GM12891 (cell line): Measurements from ENCODE around the gene S100A16.

Experiments
- DNase-seq: peaks from one replicate; pipeline ENCODE4 v3.0.0; 2011; ENCODE audit warnings: low spot score; ENCODE audit not compliant: insufficient read length
- FAIRE-seq: peaks from 2 replicates; lab custom pipeline; 2011; peaks lifted over from hg19 to GRCh38; lab: Jason Lieb, UNC
- PAX5 ChIP-seq: IDR thresholded peaks from 2 replicates; pipeline ENCODE4 v1.6.1; 2011; ENCODE audit warnings: low read length, moderate library complexity, mild to moderate bottlenecking; ENCODE audit not compliant: insufficient read depth, severe bottlenecking
- POLR2A ChIP-seq: IDR thresholded peaks from 2 replicates; pipeline ENCODE4 v1.6.1; 2011; ENCODE audit warnings: low read depth, low read length, control low read depth
- POLR2AphosphoS5 ChIP-seq: IDR thresholded peaks from 2 replicates; pipeline ENCODE4 v1.6.1; 2011; ENCODE audit warnings: low read depth, low read length, control low read depth
- POU2F2 ChIP-seq: IDR thresholded peaks from 2 replicates; pipeline ENCODE4 v1.6.1; 2011; ENCODE audit warnings: low read depth, mild to moderate bottlenecking, control low read depth, low read length, moderate library complexity
- SPI1 ChIP-seq: IDR thresholded peaks from 2 replicates; pipeline ENCODE4 v1.6.1; 2011; ENCODE audit warnings: low read depth, low read length, control low read depth
- TAF1 ChIP-seq: IDR thresholded peaks from 2 replicates; pipeline ENCODE4 v1.6.1; 2011; ENCODE audit warnings: low read depth, low read length, control low read depth

Gene S100A16

GRCh38 chr1:153616917-153617311, 4.0 kb upstream of the S100A16 start:
- FAIRE-seq (no peak), DNase-seq (no peak)
- TF ChIP-seq SPI1 (no peak), POLR2A (no peak), TAF1 (no peak), PAX5 (no peak), POU2F2 (no peak), POLR2AphosphoS5 (no peak)

- FAIRE-seq (no peak), DNase-seq (no peak)
- TF ChIP-seq POLR2AphosphoS5 (no peak), PAX5 (no peak), TAF1 (no peak), POU2F2 (no peak), POLR2A (no peak), SPI1 (no peak)
Observed at GRCh38 chr1:153616144-153616916, 3.4 kb upstream of the S100A16 start, which contains the start of gene S100A14. TSS of gene S100A14 (minus strand) at chr1:153616325. CDS start at chr1:153615858, 467 bp downstream.

DNA sequence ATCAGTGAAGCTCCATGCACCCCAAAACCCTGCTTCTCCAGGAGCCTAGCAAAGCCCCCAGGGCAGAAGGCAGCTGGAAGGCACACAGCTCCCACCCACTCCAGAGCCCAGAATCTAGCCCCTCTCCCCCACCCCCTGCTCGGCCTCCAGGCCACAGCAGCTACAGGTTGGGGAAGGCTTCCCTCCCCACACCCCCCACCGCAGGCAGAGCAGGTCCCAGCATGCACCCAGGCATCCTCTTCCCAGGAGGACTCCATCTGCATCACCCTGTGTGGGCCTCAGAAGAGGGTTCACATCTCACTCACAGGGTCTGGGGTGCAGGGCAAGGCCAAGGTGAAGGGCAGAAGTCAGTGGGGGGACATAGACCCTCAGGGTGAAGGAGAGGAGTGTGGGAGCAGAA, 2.5 kb upstream of the S100A16 start:
- DNase-seq (no peak), FAIRE-seq (no peak)
- TF ChIP-seq PAX5 (no peak), POLR2A (no peak), TAF1 (no peak), SPI1 (no peak)

GRCh38 chr1:153614906-153615305, 2.0 kb upstream of the S100A16 start:
- no peak for TF ChIP-seq SPI1
- no peak for TF ChIP-seq PAX5
- TF ChIP-seq POLR2AphosphoS5 = no peak
- no peak for TF ChIP-seq TAF1
- no peak for TF ChIP-seq POLR2A
- no peak for TF ChIP-seq POU2F2
- DNase-seq (no peak), FAIRE-seq (no peak)

DNA sequence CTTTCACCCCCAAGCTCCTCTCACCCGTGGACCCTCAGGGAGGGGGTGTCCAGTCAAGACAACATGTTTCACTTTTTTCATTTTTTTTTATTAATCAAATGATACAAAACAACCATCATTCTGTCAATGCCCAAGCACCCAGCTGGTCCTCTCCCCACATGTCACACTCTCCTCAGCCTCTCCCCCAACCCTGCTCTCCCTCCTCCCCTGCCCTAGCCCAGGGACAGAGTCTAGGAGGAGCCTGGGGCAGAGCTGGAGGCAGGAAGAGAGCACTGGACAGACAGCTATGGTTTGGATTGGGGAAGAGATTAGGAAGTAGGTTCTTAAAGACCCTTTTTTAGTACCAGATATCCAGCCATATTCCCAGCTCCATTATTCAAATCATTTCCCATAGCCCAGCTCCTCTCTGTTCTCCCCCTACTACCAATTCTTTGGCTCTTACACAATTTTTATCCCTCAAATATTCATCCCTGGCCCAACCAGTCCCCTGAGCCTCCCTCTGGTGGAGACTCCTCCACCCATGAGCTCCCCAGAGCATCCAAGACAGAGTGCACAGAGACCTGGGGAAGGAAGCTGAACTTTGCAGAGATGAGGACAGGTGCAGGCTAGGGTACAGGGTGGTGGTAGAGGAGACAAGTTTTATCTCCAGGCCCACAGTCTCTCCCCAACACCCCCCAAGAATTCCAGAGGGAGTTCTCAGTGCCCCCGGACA, 1.4 kb upstream of the S100A16 start:
- no peak for TF ChIP-seq POLR2A
- TF ChIP-seq SPI1 = no peak
- TF ChIP-seq POU2F2 = no peak
- no peak for TF ChIP-seq TAF1
- no peak for TF ChIP-seq POLR2AphosphoS5
- no peak for TF ChIP-seq PAX5
- DNase-seq = no peak
- FAIRE-seq = no peak

DNA sequence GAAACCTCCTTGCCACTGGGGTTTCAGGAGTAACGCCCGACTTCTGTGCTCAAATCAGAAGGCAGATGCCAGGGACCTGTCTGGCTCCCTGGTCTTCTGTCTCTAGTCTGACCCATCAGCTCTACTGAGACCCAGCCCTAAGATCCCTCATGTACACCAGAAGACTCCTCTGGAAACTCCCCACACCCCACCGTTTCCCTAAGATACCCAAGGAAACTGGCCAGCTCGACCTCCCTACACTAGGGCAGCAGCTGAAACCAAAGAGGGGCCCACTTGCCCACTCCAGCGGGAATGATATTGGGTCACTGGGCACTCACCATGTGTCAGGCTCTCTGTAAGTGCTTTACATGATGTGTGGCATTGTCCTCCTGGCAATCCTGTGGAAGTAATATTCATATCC, 469 bp upstream of the S100A16 start:
- DNase-seq = no peak
- FAIRE-seq = no peak
- no peak for TF ChIP-seq PAX5
- no peak for TF ChIP-seq TAF1
- TF ChIP-seq POLR2A = no peak
- TF ChIP-seq POLR2AphosphoS5 = no peak
- no peak for TF ChIP-seq SPI1
- TF ChIP-seq POU2F2 = no peak

DNA sequence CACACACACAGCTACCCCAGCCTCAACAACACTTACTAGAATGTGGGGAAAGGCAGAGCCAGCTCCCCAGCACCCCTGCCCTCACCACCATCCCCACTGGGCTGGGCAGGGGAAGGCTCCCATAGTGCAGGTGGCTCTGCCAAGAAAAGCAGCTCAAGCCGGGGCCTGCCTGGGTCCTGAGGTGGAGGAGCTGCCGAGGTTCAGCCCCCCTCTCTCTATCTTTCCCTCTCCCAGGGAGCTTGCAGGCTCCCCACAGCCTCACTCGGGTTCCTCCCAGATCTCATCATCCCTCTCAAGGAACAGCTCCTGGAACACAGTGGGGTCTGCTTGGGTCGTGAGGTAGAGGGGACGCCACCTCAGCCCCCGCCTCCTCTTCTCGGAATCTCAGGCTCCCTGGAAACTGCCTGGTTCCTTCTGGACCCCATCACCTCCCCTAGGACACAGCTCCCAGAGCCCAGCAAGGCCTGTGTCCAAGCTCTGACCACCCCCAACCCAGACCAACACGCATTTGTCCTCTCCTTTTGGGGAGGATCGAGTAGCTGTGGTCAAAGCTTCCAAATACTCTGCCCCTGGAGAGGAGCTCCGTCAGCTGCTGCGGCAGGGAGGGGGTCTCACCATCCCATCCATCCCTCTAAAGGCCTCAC, 704 bp downstream of the S100A16 start:
- FAIRE-seq (no peak), DNase-seq (no peak)
- no peak for TF ChIP-seq POU2F2
- no peak for TF ChIP-seq POLR2AphosphoS5

GRCh38 chr1:153611356-153611755, 1.6 kb downstream of the S100A16 start:
- TF ChIP-seq TAF1 = no peak
- TF ChIP-seq PAX5 = no peak
- TF ChIP-seq POU2F2 = no peak
- TF ChIP-seq POLR2A = no peak
- DNase-seq (no peak), FAIRE-seq (no peak)

DNA sequence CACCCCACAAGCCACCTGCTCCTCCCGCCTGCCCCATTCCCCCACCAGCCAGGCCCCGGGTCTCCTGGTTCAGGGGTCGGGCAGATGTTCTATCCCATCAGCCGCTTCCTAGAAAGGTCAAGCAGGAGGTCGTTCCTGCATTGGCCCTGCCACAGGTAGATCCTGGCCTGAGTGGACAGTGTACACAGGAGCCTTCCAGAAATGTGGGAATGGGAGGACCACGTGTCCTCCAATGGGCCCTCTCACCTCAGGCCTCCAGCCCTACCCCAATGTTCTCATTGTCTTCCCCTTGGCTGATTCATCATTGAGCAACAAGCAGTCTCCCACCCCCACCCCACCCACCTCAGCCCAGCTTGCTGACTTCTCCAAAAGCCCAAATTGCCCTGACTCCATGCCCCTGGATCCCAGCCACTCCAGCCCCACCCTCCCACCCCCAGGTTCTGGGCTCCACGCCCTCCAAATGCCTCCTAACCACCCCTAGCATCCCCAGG, 2.1 kb downstream of the S100A16 start:
- DNase-seq (no peak), FAIRE-seq (no peak)
- TF ChIP-seq POU2F2 (no peak), SPI1 (no peak), POLR2A (no peak), TAF1 (no peak), PAX5 (no peak), POLR2AphosphoS5 (no peak)
